A673 (cell line): ENCODE measurements around the gene GPR78. TPM values are rescaled to one million over a fixed set of nuclear protein-coding genes. Genes with fewer than 3 reads are reported as not detected.
"Not testable (repeated sequence)": the region's sequence is repeated elsewhere in the genome, so short reads cannot be mapped to it uniquely, and the experiment has no call there.

Source experiments
- BruUV-seq: library from RNA; stranded (reverse); fragments of 400-500 nt; replicated peaks from 2 replicates; lab custom pipeline; 2021; lab: Mats Ljungman, UMichigan
- CTCF ChIA-PET: fragments of 300-600 bp; sonication (Branson Sonifier 250); formaldehyde crosslinking; loops from one replicate; lab custom pipeline; 2022; ENCODE audit warnings: antibody characterized with exemption; lab: Charles Lee
- POLR2A ChIA-PET: fragments of 300-600 bp; sonication (Branson Sonifier 250); formaldehyde crosslinking; loops from one replicate; lab custom pipeline; 2022; ENCODE audit warnings: antibody characterized with exemption; ENCODE audit not compliant: low non-redundant PET; lab: Charles Lee
- DNase-seq: peaks from one replicate; pipeline ENCODE4 v3.0.0-alpha.2; 2015; ENCODE audit warnings: low spot score
- H3K27ac ChIP-seq: fragments of 200-600 bp; sonication (generic); 2 replicates; pipeline ENCODE4 v1.5.1; 2016; ENCODE audit warnings: mixed run types, low read depth, mild to moderate bottlenecking, mixed read lengths, antibody characterized with exemption, low read length; ENCODE audit not compliant: poor library complexity, severe bottlenecking
- H3K27me3 ChIP-seq: fragments of 200-600 bp; sonication (generic); replicated peaks from 2 replicates; pipeline ENCODE4 v1.6.1; 2017; ENCODE audit warnings: mixed run types, low read depth, mild to moderate bottlenecking, mixed read lengths, antibody characterized with exemption, low read length; ENCODE audit not compliant: insufficient read depth, poor library complexity
- H3K36me3 ChIP-seq: fragments of 200-600 bp; sonication (generic); 2 replicates; pipeline ENCODE4 v1.6.1; 2016; ENCODE audit warnings: mixed run types, mild to moderate bottlenecking, mixed read lengths, antibody characterized with exemption, low read length; ENCODE audit not compliant: insufficient read depth, poor library complexity, severe bottlenecking
- H3K4me1 ChIP-seq: fragments of 200-600 bp; sonication (generic); 2 replicates; pipeline ENCODE4 v1.6.1; 2017; ENCODE audit warnings: mixed run types, mild to moderate bottlenecking, mixed read lengths, antibody characterized with exemption, low read length; ENCODE audit not compliant: insufficient read depth, poor library complexity, severe bottlenecking
- H3K4me3 ChIP-seq: fragments of 200-600 bp; sonication (generic); 2 replicates; pipeline ENCODE4 v1.5.1; 2016; ENCODE audit warnings: low read depth, mixed run types, mild to moderate bottlenecking, mixed read lengths, low read length; ENCODE audit not compliant: poor library complexity, severe bottlenecking
- H3K9me3 ChIP-seq: fragments of 200-600 bp; sonication (generic); 2 replicates; pipeline ENCODE4 v1.6.1; 2016; ENCODE audit warnings: mixed run types, low read depth, mild to moderate bottlenecking, mixed read lengths, antibody characterized with exemption, low read length; ENCODE audit not compliant: poor library complexity, severe bottlenecking
- EZH2 ChIP-seq: fragments of 200-600 bp; sonication (generic); IDR thresholded peaks from 2 replicates; pipeline ENCODE4 v1.6.1; 2017; ENCODE audit warnings: borderline replicate concordance, low read depth, mild to moderate bottlenecking, mixed read lengths, antibody characterized with exemption, low read length; ENCODE audit not compliant: poor library complexity, severe bottlenecking
- intact Hi-C: fragments of 100-400 bp; cut with micrococcal nuclease; formaldehyde crosslinking; loops from one replicate; pipeline ENCODE4 v1.10.0; 2022; ENCODE audit not compliant: unreplicated experiment
- total RNA-seq: library from RNA; stranded (reverse); gene quantifications from 2 replicates; pipeline ENCODE4 v1.2.3, GENCODE V29; 2021
- TF ChIP-seq, protein P1 (sequence below): fragments of 300-800, 200-600 bp; sonication (generic); conservative IDR thresholded peaks from 2 replicates; pipeline ENCODE4 v1.5.1; 2017; ENCODE audit warnings: low read depth, mild to moderate bottlenecking, antibody characterized with exemption, low read length, moderate library complexity, mixed read lengths

Gene GPR78
- total RNA-seq, 1 experiment from 2014 or later, result not detected

DNA sequence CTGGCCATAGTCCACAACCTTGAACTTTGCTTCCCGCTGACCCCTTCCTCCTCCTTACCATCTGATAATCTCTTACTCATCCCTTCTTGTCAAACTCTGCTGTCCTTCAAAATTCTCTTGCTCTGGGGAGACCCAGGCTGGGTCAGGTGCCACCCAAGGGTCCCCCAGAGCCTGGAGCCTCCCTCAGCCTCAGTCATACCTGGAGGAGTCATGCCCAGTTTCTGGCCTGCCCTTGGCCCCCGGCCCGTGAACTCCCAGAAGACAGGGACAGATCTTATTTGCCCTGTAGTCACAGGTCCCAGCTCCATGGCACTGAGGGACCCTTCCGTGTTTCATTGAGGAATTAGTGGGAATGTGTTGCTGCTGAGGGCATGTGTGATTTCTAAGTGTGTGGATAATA lies 4.7 kb upstream of the GPR78 start:
- Histone ChIP-seq H3K4me3 (no peak overlapping the region), H3K36me3 (no peaks in the 10 kb centered on the region), H3K27me3 (peaks cover 18% of the 10 kb centered on the region), H3K27ac (no peak overlapping the region), H3K9me3 (no peaks in the 10 kb centered on the region), H3K4me1 (no peaks in the 10 kb centered on the region)
- ChIA-PET CTCF (no interaction called here), POLR2A (no interaction called here)
- BruUV-seq, result no TSS peak
- TF ChIP-seq, protein P1, sequence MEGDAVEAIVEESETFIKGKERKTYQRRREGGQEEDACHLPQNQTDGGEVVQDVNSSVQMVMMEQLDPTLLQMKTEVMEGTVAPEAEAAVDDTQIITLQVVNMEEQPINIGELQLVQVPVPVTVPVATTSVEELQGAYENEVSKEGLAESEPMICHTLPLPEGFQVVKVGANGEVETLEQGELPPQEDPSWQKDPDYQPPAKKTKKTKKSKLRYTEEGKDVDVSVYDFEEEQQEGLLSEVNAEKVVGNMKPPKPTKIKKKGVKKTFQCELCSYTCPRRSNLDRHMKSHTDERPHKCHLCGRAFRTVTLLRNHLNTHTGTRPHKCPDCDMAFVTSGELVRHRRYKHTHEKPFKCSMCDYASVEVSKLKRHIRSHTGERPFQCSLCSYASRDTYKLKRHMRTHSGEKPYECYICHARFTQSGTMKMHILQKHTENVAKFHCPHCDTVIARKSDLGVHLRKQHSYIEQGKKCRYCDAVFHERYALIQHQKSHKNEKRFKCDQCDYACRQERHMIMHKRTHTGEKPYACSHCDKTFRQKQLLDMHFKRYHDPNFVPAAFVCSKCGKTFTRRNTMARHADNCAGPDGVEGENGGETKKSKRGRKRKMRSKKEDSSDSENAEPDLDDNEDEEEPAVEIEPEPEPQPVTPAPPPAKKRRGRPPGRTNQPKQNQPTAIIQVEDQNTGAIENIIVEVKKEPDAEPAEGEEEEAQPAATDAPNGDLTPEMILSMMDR, result no peak
- no peak for TF ChIP-seq EZH2
- DNase-seq, result no peak
- intact Hi-C loops, result no loop called here

DNA sequence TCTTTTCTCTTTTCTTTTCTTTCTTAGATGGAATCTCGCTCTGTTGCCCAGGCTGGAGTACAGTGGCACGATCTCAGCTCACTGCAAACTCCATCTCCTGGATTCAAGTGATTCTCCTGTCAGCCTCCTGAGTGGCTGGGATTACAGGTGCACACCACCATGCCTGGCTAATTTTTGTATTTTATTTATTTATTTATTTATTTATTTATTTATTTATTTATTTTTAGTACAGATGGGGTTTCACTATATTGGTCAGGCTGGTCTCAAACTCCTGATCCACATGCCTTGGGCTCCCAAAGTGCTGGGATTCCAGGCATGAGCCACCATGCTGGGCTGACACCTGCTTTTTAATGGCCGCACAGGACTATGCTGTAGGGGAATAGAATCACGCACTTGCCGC lies 3.6 kb upstream of the GPR78 start:
- H3K36me3 ChIP-seq, H3K27ac ChIP-seq, H3K4me1 ChIP-seq, H3K4me3 ChIP-seq, DNase-seq, BruUV-seq, H3K9me3 ChIP-seq, POLR2A ChIA-PET, intact Hi-C loops, CTCF ChIA-PET: not testable (repeated sequence)
- H3K27me3 ChIP-seq, result peaks cover 26% of the 10 kb centered on the region

DNA sequence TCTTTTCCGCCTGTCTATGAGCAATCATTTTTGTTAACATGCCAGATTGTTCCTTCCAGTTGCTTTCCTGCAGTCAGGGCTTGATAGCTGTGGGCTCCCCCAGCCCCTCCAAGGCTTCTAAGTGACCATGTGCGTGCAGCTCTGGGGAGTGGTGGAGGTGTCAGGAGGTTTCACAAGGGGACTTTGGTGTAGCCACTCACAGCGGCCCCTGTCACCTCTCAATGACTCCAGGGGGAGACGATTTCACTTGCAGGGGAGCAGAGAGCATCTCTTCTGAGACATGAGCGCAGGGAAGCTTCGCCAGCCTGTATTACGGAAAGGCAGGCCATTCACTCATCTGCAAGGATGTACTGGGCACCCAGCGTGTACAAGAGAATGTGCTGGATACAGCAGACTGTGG lies 3.1 kb upstream of the GPR78 start:
- TF ChIP-seq, protein P1, result no peak
- TF ChIP-seq EZH2, result no peak
- ChIA-PET POLR2A (no interaction called here), CTCF (no interaction called here)
- Histone ChIP-seq H3K36me3 (no peaks in the 10 kb centered on the region), H3K4me1 (no peaks in the 10 kb centered on the region), H3K27me3 (peaks cover 30% of the 10 kb centered on the region), H3K27ac (no peak overlapping the region), H3K9me3 (no peaks in the 10 kb centered on the region), H3K4me3 (no peak overlapping the region)
- intact Hi-C loops, result no loop called here
- DNase-seq, result no peak
- no TSS peak for BruUV-seq

DNA sequence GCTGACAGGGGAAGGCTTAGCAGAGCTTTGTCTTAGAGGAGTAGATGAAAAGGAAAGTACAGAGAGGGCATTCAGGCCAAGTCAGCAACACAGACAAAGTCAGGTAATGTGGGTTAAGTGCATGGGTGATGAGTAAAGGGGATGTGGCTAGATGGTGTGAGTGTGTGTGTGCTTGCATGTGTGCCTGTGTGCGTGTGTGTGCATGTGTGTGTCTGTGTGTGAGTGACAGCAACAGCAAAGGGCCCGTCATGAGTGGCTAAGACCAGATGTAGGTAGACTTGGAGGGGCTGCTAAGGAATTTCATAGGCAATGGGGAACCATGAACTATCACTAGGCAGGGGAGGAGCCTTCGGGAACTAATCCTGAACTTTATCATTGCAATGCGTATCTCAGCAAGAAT lies 2.2 kb upstream of the GPR78 start:
- no peak for TF ChIP-seq EZH2
- TF ChIP-seq, protein P1, result no peak
- Histone ChIP-seq H3K4me1 (no peaks in the 10 kb centered on the region), H3K36me3 (no peaks in the 10 kb centered on the region), H3K27ac (no peak overlapping the region), H3K4me3 (no peak overlapping the region), H3K27me3 (peaks cover 38% of the 10 kb centered on the region), H3K9me3 (no peaks in the 10 kb centered on the region)
- intact Hi-C loops, result no loop called here
- BruUV-seq, result no TSS peak
- DNase-seq, result no peak
- ChIA-PET POLR2A (no interaction called here), CTCF (no interaction called here)
